Measurements from ENCODE around the gene LDAH. TPM values are rescaled to one million over a fixed set of nuclear protein-coding genes. Genes with fewer than 3 reads are reported as not detected.

LDAH gene
- total and polyA plus RNA-seq, 2 experiments from 2014 or later, result 12.1 to 37.5 TPM

DNA sequence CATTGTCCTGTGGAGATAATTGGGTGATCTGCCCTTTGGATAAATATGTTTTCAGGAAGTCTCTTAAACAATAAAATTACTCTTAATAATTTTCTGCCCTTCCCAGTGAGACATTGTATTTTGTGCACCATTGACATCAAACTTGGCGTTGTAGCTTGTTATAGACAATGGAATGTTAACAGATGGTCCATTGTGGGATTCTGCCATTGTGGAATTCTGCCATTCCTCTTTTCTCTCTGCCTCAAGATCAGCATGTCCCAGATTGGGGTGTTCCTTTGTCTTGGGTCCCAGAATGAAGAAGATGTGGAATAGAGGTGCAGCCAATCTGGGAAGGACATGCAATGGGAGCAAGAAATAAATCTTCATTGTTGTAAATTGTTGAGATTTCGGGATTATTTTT, 15.1 kb upstream of the LDAH start:
- ATAC-seq (no peak), DNase-seq (ENCODE audit: low spot score) (no peak)
- no peaks in the 10 kb centered on the region for H3K36me3 Mint-ChIP-seq (ENCODE audit: low read depth)
- no peaks in the 10 kb centered on the region for H3F3A ChIP-seq (replicated peaks; ENCODE audit: low read depth)
- H3K27ac Mint-ChIP-seq, result no peak overlapping the region
- H3K27me3 ChIP-seq (ENCODE audit: insufficient read depth), result 0 out of 2 replicates have a peak, but pooled peaks cover 2% of the 10 kb centered on the region
- peaks cover 4% of the 10 kb centered on the region for H3K27me3 Mint-ChIP-seq (ENCODE audit: insufficient read depth, low read depth, poor library complexity)
- H3K9me2 ChIP-seq (ENCODE audit: insufficient read depth), result no peaks in the 10 kb centered on the region
- no peaks in the 10 kb centered on the region for H3K36me3 ChIP-seq (ENCODE audit: insufficient read depth)
- no peaks in the 10 kb centered on the region for H4K20me1 ChIP-seq (replicated peaks; ENCODE audit: insufficient read depth)
- H3K4me3 Mint-ChIP-seq, result no peak overlapping the region
- H3K9me3 Mint-ChIP-seq, result peaks cover 3% of the 10 kb centered on the region
- no peak overlapping the region for H3K4me3 ChIP-seq
- H2AFZ ChIP-seq, result no peak overlapping the region
- H3K4me1 Mint-ChIP-seq, result no peaks in the 10 kb centered on the region
- H3K27ac ChIP-seq (ENCODE audit: low read depth), result no peak overlapping the region
- TF ChIP-seq EZH2phosphoT487 (IDR thresholded peaks at IDR 0.05; ENCODE audit: unreplicated experiment) (no peak), POLR2AphosphoS5 (IDR thresholded peaks at IDR 0.05; ENCODE audit: low read depth) (no peak), NANOG (IDR thresholded peaks at IDR 0.05; ENCODE audit: borderline replicate concordance) (no peak), STAT1 (IDR thresholded peaks at IDR 0.05; ENCODE audit: unreplicated experiment) (no peak)
- TF ChIP-seq, protein P1, sequence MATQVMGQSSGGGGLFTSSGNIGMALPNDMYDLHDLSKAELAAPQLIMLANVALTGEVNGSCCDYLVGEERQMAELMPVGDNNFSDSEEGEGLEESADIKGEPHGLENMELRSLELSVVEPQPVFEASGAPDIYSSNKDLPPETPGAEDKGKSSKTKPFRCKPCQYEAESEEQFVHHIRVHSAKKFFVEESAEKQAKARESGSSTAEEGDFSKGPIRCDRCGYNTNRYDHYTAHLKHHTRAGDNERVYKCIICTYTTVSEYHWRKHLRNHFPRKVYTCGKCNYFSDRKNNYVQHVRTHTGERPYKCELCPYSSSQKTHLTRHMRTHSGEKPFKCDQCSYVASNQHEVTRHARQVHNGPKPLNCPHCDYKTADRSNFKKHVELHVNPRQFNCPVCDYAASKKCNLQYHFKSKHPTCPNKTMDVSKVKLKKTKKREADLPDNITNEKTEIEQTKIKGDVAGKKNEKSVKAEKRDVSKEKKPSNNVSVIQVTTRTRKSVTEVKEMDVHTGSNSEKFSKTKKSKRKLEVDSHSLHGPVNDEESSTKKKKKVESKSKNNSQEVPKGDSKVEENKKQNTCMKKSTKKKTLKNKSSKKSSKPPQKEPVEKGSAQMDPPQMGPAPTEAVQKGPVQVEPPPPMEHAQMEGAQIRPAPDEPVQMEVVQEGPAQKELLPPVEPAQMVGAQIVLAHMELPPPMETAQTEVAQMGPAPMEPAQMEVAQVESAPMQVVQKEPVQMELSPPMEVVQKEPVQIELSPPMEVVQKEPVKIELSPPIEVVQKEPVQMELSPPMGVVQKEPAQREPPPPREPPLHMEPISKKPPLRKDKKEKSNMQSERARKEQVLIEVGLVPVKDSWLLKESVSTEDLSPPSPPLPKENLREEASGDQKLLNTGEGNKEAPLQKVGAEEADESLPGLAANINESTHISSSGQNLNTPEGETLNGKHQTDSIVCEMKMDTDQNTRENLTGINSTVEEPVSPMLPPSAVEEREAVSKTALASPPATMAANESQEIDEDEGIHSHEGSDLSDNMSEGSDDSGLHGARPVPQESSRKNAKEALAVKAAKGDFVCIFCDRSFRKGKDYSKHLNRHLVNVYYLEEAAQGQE (IDR thresholded peaks at IDR 0.05; ENCODE audit: unreplicated experiment), result no peak
- H3K4me2 ChIP-seq, result no peak overlapping the region
- no peaks in the 10 kb centered on the region for H3K79me2 ChIP-seq (replicated peaks; ENCODE audit: insufficient read depth)
- no peaks in the 10 kb centered on the region for H3K4me1 ChIP-seq (ENCODE audit: insufficient read depth)

DNA sequence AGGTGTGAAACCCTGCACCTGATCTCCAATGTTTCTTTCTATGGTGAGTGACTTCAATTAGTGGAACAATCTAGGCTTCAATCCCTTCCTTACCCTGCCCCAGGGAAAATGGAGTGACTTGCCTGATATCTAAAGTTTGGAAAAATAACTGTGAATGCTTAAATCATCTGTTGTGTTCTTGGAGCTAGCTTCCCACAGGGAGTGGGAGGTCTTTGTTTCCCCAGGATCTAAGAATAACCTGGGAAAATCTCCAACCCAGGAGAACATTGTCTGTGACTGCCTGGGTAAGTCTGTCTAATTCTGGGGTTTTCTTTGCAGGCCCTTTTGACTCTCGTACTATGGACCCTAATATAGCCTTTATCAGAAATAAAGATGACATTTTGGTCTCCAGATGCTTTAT, 13.6 kb upstream of the LDAH start:
- Histone ChIP-seq H3K4me2 (no peak overlapping the region), H4K20me1 (replicated peaks; ENCODE audit: insufficient read depth) (no peaks in the 10 kb centered on the region), H3K4me1 (ENCODE audit: insufficient read depth) (no peaks in the 10 kb centered on the region), H3K36me3 (ENCODE audit: insufficient read depth) (no peaks in the 10 kb centered on the region), H3K9me2 (ENCODE audit: insufficient read depth) (no peaks in the 10 kb centered on the region), H3K4me3 (no peak overlapping the region), H3K27me3 (ENCODE audit: insufficient read depth) (0 out of 2 replicates have a peak, but pooled peaks cover 5% of the 10 kb centered on the region), H3F3A (replicated peaks; ENCODE audit: low read depth) (no peaks in the 10 kb centered on the region), H3K27ac (ENCODE audit: low read depth) (no peak overlapping the region), H2AFZ (no peak overlapping the region), H3K79me2 (replicated peaks; ENCODE audit: insufficient read depth) (no peaks in the 10 kb centered on the region)
- DNase-seq (ENCODE audit: low spot score), result no peak
- no peak for TF ChIP-seq STAT1 (IDR thresholded peaks at IDR 0.05; ENCODE audit: unreplicated experiment)
- H3K9me3 Mint-ChIP-seq, result peaks cover 3% of the 10 kb centered on the region
- peaks cover 4% of the 10 kb centered on the region for H3K27me3 Mint-ChIP-seq (ENCODE audit: insufficient read depth, low read depth, poor library complexity)
- H3K4me1 Mint-ChIP-seq, result no peaks in the 10 kb centered on the region
- H3K36me3 Mint-ChIP-seq (ENCODE audit: low read depth), result no peaks in the 10 kb centered on the region
- no peak overlapping the region for H3K4me3 Mint-ChIP-seq
- ATAC-seq, result no peak
- no peak overlapping the region for H3K27ac Mint-ChIP-seq

DNA sequence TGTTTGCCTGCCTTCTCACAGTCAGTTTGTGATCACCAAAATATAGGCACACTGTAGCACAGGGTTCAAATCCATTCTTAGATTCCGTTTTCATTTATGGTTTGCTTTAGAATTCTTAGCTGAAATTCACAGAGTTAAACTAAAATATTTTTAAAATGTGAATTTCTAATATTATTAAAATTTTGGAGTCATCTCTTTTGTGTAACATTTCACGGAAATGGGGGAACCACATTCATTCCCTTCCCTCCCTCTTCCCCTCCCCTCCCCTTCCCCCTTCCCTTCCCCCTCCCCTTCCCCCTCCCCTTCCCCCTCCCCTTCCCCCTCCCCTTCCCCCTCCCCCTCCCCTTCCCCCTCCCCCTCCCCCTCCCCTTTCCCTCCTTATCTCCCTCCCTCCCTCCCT, 11.4 kb upstream of the LDAH start:
- Mint-ChIP-seq H3K27me3 (ENCODE audit: insufficient read depth, low read depth, poor library complexity) (peaks cover 2% of the 10 kb centered on the region), H3K27ac (no peak overlapping the region), H3K4me1 (no peaks in the 10 kb centered on the region), H3K9me3 (peaks cover 9% of the 10 kb centered on the region), H3K4me3 (no peak overlapping the region), H3K36me3 (ENCODE audit: low read depth) (no peaks in the 10 kb centered on the region)
- H3K4me1 ChIP-seq (ENCODE audit: insufficient read depth), result no peaks in the 10 kb centered on the region
- ATAC-seq (no peak), DNase-seq (ENCODE audit: low spot score) (no peak)
- 0 out of 2 replicates have a peak, but pooled peaks cover 6% of the 10 kb centered on the region for H3K27me3 ChIP-seq (ENCODE audit: insufficient read depth)
- peak overlapping the region; percentile 34; the same call in 1 of the 2 replicates for H3K4me3 ChIP-seq
- no peaks in the 10 kb centered on the region for H3K79me2 ChIP-seq (replicated peaks; ENCODE audit: insufficient read depth)
- H2AFZ ChIP-seq, result 0 out of 2 replicates have a peak overlapping the region, but pooled peaks have one; percentile 78
- H4K20me1 ChIP-seq (replicated peaks; ENCODE audit: insufficient read depth), result no peaks in the 10 kb centered on the region
- H3K36me3 ChIP-seq (ENCODE audit: insufficient read depth), result no peaks in the 10 kb centered on the region
- H3F3A ChIP-seq (replicated peaks; ENCODE audit: low read depth), result no peaks in the 10 kb centered on the region
- H3K27ac ChIP-seq (ENCODE audit: low read depth), result no peak overlapping the region
- H3K9me2 ChIP-seq (ENCODE audit: insufficient read depth), result no peaks in the 10 kb centered on the region
- peak overlapping the region; percentile 21; the same call in 1 of the 2 replicates for H3K4me2 ChIP-seq
- TF ChIP-seq, protein P2, sequence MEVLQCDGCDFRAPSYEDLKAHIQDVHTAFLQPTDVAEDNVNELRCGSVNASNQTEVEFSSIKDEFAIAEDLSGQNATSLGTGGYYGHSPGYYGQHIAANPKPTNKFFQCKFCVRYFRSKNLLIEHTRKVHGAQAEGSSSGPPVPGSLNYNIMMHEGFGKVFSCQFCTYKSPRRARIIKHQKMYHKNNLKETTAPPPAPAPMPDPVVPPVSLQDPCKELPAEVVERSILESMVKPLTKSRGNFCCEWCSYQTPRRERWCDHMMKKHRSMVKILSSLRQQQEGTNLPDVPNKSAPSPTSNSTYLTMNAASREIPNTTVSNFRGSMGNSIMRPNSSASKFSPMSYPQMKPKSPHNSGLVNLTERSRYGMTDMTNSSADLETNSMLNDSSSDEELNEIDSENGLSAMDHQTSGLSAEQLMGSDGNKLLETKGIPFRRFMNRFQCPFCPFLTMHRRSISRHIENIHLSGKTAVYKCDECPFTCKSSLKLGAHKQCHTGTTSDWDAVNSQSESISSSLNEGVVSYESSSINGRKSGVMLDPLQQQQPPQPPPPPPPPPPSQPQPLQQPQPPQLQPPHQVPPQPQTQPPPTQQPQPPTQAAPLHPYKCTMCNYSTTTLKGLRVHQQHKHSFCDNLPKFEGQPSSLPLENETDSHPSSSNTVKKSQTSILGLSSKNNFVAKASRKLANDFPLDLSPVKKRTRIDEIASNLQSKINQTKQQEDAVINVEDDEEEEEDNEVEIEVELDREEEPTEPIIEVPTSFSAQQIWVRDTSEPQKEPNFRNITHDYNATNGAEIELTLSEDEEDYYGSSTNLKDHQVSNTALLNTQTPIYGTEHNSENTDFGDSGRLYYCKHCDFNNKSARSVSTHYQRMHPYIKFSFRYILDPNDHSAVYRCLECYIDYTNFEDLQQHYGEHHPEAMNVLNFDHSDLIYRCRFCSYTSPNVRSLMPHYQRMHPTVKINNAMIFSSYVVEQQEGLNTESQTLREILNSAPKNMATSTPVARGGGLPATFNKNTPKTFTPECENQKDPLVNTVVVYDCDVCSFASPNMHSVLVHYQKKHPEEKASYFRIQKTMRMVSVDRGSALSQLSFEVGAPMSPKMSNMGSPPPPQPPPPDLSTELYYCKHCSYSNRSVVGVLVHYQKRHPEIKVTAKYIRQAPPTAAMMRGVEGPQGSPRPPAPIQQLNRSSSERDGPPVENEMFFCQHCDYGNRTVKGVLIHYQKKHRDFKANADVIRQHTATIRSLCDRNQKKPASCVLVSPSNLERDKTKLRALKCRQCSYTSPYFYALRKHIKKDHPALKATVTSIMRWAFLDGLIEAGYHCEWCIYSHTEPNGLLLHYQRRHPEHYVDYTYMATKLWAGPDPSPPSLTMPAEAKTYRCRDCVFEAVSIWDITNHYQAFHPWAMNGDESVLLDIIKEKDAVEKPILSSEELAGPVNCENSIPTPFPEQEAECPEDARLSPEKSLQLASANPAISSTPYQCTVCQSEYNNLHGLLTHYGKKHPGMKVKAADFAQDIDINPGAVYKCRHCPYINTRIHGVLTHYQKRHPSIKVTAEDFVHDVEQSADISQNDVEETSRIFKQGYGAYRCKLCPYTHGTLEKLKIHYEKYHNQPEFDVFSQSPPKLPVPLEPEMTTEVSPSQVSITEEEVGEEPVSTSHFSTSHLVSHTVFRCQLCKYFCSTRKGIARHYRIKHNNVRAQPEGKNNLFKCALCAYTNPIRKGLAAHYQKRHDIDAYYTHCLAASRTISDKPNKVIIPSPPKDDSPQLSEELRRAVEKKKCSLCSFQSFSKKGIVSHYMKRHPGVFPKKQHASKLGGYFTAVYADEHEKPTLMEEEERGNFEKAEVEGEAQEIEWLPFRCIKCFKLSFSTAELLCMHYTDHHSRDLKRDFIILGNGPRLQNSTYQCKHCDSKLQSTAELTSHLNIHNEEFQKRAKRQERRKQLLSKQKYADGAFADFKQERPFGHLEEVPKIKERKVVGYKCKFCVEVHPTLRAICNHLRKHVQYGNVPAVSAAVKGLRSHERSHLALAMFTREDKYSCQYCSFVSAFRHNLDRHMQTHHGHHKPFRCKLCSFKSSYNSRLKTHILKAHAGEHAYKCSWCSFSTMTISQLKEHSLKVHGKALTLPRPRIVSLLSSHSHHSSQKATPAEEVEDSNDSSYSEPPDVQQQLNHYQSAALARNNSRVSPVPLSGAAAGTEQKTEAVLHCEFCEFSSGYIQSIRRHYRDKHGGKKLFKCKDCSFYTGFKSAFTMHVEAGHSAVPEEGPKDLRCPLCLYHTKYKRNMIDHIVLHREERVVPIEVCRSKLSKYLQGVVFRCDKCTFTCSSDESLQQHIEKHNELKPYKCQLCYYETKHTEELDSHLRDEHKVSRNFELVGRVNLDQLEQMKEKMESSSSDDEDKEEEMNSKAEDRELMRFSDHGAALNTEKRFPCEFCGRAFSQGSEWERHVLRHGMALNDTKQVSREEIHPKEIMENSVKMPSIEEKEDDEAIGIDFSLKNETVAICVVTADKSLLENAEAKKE (CRISPR knock-in tag; IDR thresholded peaks at IDR 0.05), result no peak
- no peak for TF ChIP-seq ZNF331 (CRISPR knock-in tag; IDR thresholded peaks at IDR 0.05; ENCODE audit: low read depth)

Data from GM23338 (cell line).